ENCODE measurements around the gene FOXE3. TPM values are rescaled to one million over a fixed set of nuclear protein-coding genes. Genes with fewer than 3 reads are reported as not detected.

FOXE3 gene
- total and polyA plus RNA-seq, 9 of the 15 experiments (the other 6 are each of a cell fraction or from before 2014, with no cell fraction given): not detected

DNA sequence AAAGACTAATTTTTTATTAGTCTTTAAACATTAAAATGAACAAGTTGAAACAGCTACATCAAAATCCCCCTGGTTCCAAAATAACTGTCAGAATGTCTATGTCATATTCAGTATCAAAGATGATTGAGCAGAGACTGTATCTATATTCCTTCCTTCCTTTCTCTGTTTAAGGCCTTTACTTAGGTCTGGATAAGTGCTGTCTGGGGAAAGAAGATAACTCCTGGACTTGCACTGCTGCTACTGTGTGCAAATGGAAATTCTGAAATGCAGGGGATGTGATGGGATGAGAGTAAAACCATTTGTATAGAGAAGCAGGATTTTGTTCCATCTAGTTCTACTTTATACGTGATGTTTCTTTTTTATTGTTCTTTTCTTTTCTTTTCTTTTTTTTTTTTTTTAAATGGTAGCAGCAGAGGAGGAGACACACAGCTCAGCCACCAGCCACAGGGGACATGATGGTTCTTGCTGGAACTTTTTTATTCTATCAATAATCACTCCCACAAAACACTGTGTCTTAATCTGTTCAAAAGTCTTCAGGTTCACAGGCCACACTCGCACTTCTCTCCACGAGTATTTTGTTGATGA is 33.6 kb upstream of the FOXE3 start:
- no peak overlapping the region for H2AFZ ChIP-seq (ENCODE audit: low read depth, low read length)
- no peaks in the 10 kb centered on the region for H3K9me1 ChIP-seq (ENCODE audit: control insufficient read depth, insufficient read depth, low read length)
- CTCF ChIA-PET (ENCODE audit: low intra/inter-chr PET ratio): no interaction called here
- peaks cover 48% of the 10 kb centered on the region for H3K36me3 ChIP-seq (ENCODE audit: control insufficient read depth, insufficient read depth, low read length)
- H3K9me3 ChIP-seq (replicated peaks; ENCODE audit: control insufficient read depth, insufficient read depth, low read depth, low read length): no peaks in the 10 kb centered on the region
- H4K20me1 ChIP-seq (replicated peaks; ENCODE audit: control insufficient read depth, insufficient read depth, low read length): no peaks in the 10 kb centered on the region
- H3K79me2 ChIP-seq (ENCODE audit: control insufficient read depth, insufficient read depth, low read length): no peaks in the 10 kb centered on the region; the same call in 2 of the 3 replicates
- peak overlapping the region; percentile 5; the same call in 1 of the 3 replicates for H3K27ac ChIP-seq (ENCODE audit: extremely low read depth, low read depth, low read length)
- H3K9ac ChIP-seq (ENCODE audit: insufficient read depth in 1 of 2, low read depth in 2 of 2, low read length in 2 of 2): no peak overlapping the region
- ATAC-seq (peak; percentile 78), FAIRE-seq (peak; percentile 44), DNase-seq (ENCODE audit: extremely low read depth in 1 of 4, low spot score in 3 of 4) (peak in 2 of 4 experiments; percentile 54 to 56)
- BruUV-seq (replicated peaks): no TSS peak
- H3K4me2 ChIP-seq (ENCODE audit: insufficient read depth, low read length): no peak overlapping the region
- intact Hi-C loops (cut with micrococcal nuclease) (no loop called here), in situ Hi-C loops (cut with MboI) (no loop called here)
- H3K4me1 ChIP-seq (replicated peaks in 1 of 2; ENCODE audit: control insufficient read depth in 2 of 2, insufficient read depth in 2 of 2, low read length in 2 of 2): peaks cover 0 to 33% of the 10 kb centered on the region in 2 experiments; a peak in 4 of 5 replicates
- WGBS (ENCODE audit: insufficient coverage, low coverage, missing lambda C conversion rate): 39% methylated on average over 3 of the region's 3 CpGs
- POLR2A ChIA-PET: interaction anchor here (0.8 to 1.0 kb wide), 2 partner anchors 15 to 49 kb away, joined by 3 to 4 read pairs; partner anchors contain the start of gene CMPK1
- no peak overlapping the region for H3K4me3 ChIP-seq
- H3K27me3 ChIP-seq (ENCODE audit: control insufficient read depth in 2 of 2, insufficient read depth in 2 of 2, low read length in 2 of 2): no peaks in the 10 kb centered on the region
- TF ChIP-seq, protein P1, sequence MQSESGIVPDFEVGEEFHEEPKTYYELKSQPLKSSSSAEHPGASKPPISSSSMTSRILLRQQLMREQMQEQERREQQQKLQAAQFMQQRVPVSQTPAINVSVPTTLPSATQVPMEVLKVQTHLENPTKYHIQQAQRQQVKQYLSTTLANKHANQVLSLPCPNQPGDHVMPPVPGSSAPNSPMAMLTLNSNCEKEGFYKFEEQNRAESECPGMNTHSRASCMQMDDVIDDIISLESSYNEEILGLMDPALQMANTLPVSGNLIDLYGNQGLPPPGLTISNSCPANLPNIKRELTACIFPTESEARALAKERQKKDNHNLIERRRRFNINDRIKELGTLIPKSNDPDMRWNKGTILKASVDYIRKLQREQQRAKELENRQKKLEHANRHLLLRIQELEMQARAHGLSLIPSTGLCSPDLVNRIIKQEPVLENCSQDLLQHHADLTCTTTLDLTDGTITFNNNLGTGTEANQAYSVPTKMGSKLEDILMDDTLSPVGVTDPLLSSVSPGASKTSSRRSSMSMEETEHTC (IDR thresholded peaks at IDR 0.05): no peak
- TF ChIP-seq ZNF274 (IDR thresholded peaks at IDR 0.05; ENCODE audit: borderline replicate concordance, low read depth, low read length): no peak
- TF ChIP-seq ZNF764 (CRISPR knock-in tag; IDR thresholded peaks at IDR 0.05; ENCODE audit: low read depth): no peak
- TF ChIP-seq CBFA2T3 (IDR thresholded peaks at IDR 0.05): peak; percentile 80
- TF ChIP-seq KHSRP (IDR thresholded peaks at IDR 0.05): no peak
- peak; percentile 56 for TF ChIP-seq GATA2 (CRISPR knock-in tag; IDR thresholded peaks at IDR 0.05)
- TF ChIP-seq, protein P2, sequence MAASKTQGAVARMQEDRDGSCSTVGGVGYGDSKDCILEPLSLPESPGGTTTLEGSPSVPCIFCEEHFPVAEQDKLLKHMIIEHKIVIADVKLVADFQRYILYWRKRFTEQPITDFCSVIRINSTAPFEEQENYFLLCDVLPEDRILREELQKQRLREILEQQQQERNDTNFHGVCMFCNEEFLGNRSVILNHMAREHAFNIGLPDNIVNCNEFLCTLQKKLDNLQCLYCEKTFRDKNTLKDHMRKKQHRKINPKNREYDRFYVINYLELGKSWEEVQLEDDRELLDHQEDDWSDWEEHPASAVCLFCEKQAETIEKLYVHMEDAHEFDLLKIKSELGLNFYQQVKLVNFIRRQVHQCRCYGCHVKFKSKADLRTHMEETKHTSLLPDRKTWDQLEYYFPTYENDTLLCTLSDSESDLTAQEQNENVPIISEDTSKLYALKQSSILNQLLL (CRISPR knock-in tag; IDR thresholded peaks at IDR 0.05; ENCODE audit: borderline replicate concordance): no peak
- no peak for TF ChIP-seq SNRNP70 (optimal IDR thresholded peaks at IDR 0.05; ENCODE audit: low read depth, low read length)
- no peak for TF ChIP-seq RBM34 (IDR thresholded peaks at IDR 0.05; ENCODE audit: borderline replicate concordance, insufficient read depth, low read length)
- no peak for TF ChIP-seq ILK (tag; IDR thresholded peaks at IDR 0.05; ENCODE audit: borderline replicate concordance, low read depth)
- no peak for TF ChIP-seq CC2D1A (IDR thresholded peaks at IDR 0.05)
- TF ChIP-seq MAFF (IDR thresholded peaks at IDR 0.05; ENCODE audit: low read length): no peak
- TF ChIP-seq CBFA2T2 (conservative IDR thresholded peaks at IDR 0.05): peak; percentile 60
- peak; percentile 38 for TF ChIP-seq POLR2B (IDR thresholded peaks at IDR 0.05; ENCODE audit: low read depth, partially characterized antibody)
- no peak for TF ChIP-seq ZNF766 (CRISPR knock-in tag; conservative IDR thresholded peaks at IDR 0.05)
- TF ChIP-seq HEY1 (CRISPR knock-in tag; IDR thresholded peaks at IDR 0.05; ENCODE audit: borderline replicate concordance): no peak
- TF ChIP-seq SPI1 (IDR thresholded peaks at IDR 0.05; ENCODE audit: borderline replicate concordance, low read depth, low read length): no peak
- no peak for TF ChIP-seq MCM3 (IDR thresholded peaks at IDR 0.05)
- TF ChIP-seq NFIX (CRISPR knock-in tag; IDR thresholded peaks at IDR 0.05; ENCODE audit: low read depth): no peak
- TF ChIP-seq BDP1 (IDR thresholded peaks at IDR 0.05; ENCODE audit: insufficient read depth, insufficient read length): no peak

All from K562 (cell line).